ENCODE measurements around the gene NINJ2.

The NINJ2 gene

DNA sequence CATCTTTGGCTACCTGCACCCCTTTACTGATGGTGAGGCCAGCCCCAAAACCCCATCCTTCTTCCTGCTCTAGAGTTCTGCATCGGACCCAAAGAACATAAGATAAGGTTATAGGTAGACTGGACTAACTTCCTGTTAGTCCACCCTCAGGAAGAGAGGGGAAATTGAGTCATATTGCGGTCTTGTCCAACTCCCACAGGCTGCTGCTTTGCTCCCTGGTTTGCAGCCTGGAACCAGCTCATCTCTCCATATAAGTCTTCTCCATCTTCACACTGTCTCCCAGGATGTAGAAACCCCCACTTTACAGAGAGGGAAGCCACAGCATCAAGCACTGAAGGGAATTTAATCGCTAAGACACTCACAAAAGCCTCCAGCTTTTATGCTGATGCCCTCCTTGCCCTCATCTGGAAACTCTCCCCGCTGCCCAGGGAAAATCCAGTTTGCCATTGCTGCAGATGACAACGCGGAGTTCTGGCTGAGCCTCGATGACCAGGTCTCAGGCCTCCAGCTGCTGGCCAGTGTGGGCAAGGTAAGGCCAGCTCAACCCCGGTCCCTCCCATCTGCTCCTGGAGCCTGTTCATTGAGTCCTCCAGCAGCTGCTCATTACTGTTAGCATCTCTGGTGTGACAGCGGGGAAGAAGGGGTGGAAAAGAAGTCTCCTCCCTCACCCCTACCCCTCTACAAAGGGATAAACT, 118.2 kb downstream of the NINJ2 start:
- no peak for DNase-seq

- DNase-seq = no peak
Measured at GRCh38 chr12:544142-544541, 119.1 kb downstream of the NINJ2 start.

DNA sequence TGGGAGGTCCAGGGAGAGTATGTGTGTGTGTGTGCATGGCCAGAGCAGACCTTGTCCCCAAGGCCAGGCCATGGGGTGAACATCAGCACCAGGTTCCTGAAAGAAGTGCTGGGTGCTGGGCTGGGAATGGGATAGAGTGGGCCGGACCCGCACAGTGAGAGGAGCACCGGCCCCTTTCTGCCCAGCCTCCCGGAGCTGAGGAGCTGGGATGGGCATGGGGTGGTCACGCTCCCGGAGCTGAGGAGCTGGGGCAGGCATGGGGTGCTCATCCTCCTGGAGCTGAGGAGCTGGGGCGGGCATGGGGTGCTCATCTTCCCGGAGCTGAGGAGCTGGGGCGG, 120.2 kb downstream of the NINJ2 start:
- no peak for DNase-seq

- DNase-seq = no peak
Measured at GRCh38 chr12:542395-543113, 120.7 kb downstream of the NINJ2 start.

GRCh38 chr12:541676-542324, 121.4 kb downstream of the NINJ2 start:
- DNase-seq = no peak

DNA sequence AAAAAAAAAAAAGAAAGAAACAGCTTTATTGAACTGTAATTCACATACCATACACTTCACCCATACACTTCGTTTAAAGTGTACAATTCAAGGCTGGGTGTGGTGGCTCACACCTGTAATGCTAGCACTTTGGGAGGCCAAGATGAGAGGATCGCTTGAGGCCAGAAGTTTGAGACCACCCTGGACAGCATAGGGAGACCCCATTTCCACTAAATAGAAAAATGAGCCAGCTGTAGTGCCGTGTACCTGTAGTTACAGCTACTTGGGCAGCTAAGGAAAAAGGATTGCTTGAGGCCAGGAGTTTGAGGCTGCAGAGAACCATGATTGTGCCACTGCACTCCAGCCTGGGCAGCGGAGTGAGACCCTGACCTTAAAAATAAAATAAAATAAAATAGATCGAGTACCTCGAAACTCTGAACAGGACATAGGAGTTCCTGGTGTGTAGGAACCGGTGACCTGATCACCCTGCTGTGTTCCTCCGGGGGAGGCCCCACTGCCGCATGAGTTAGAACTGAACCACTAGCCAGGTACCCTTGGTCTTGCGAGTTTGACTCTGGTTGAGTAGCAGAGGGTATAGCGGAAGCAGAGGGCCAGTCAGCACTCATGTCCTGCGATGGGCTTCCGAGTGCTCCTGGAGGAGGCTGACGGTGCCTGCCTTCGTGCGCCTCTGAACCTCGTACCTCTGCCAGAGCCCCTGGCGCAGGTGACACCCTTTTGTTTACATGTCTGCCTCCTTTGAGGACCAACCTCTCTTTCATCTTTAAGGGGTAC, 123.5 kb downstream of the NINJ2 start:
- DNase-seq = no peak

- peak; percentile 54 for DNase-seq
Measured at GRCh38 chr12:538731-539539, 124.3 kb downstream of the NINJ2 start.

GRCh38 chr12:537772-538171, 125.5 kb downstream of the NINJ2 start:
- DNase-seq = no peak

GRCh38 chr12:536751-537245, 126.4 kb downstream of the NINJ2 start:
- no peak for DNase-seq

DNA sequence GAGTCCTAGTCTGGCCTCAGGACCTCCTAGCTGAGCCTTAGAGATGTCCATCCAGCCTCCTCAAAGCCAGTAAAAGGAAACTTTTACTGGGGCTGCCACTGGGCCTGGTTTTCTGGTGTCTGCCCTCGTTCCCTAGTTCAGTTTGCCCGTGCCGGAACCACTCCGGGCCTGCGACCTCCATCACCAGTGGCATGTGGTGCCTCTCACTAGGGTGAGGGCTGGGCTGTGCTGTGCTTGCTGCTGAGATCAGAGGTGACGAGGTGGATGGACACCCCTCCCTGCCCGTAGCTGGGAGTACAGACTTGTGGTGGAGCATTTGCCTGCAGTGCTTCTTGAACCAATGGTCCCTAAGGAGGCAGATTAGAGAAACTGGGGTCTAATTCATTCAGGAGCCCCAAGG, 127.8 kb downstream of the NINJ2 start:
- no peak for DNase-seq

GRCh38 chr12:534216-534615, 129.0 kb downstream of the NINJ2 start:
- DNase-seq = no peak

DNA sequence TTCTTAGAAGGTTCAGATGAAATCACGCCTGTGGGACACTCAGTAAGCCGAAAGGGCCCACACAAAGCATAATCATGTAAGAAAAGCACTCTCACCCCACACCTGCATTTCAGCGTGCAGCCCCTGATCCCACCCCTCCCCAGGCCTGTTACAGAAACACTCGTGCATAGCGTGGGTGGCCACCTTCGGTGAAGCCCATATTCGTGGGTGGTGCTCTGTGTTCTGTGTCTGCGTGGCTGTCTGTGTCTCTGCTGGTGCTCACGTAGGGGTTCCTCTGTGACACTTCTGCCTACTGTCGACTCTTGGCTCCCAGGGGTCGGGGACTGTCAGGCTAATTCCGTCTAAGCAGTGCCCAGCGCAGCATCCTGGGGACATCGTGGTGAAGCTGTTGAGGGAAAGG, 129.5 kb downstream of the NINJ2 start:
- DNase-seq = no peak

DNA sequence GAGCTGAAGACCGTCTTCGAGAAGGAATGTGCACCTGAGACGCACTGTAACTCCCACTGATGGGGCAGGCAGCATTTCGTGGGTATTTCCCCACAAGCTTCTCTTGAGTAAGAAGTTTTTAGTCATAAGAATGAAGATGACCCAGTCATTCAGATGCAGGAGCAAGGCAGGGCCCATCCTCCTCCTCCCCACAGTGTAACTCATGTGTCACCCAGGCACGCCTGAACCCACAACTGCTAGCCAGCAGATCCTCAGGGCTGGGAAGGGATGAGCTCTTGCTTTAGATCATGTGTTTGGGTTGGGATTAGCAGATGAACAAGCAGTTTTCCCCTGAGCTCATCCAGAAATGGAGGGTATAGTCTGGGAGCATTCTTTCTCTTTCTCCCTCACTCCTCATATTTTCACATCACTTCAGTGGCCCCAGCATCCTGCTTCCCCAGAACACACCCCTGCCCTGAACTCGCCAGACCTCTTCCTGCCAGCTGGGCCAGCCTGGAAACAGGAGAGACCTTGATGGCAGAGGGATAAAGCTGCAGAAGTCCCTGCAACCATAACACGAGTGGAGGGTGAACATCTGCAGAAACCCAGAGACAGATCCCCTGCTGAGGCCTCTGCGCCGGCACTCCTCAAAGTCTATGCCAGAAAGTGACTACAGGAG, 130.2 kb downstream of the NINJ2 start:
- DNase-seq = no peak

- no peak for DNase-seq
Measured at GRCh38 chr12:531951-532585, 131.2 kb downstream of the NINJ2 start.

DNA sequence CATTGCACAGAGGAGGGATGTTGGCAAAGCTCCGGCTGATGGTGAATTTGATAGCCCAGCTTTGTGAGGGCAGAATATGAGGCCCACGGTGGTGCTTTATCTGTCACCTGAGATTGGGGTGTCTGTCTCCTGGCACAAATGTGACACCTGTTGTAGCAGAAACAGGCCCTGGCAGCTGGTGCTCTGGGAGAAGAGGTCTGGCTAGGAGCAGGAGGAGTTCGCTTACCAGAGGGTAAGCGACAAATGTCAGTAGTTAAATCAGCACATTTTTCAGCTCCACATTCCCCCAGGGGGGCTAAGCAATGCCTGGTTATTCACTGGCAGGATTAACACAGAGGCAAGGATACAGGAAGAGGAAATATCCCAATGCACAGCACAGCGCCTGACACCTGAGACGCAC, 132.4 kb downstream of the NINJ2 start:
- no peak for DNase-seq

- DNase-seq = no peak
Measured at GRCh38 chr12:530308-530707, 132.9 kb downstream of the NINJ2 start.

- DNase-seq = no peak
Measured at GRCh38 chr12:527729-528128, 135.5 kb downstream of the NINJ2 start.

GRCh38 chr12:527241-527640, 136.0 kb downstream of the NINJ2 start:
- DNase-seq = no peak

GRCh38 chr12:526089-526488, 137.2 kb downstream of the NINJ2 start:
- DNase-seq = no peak

GRCh38 chr12:524167-524951, 138.9 kb downstream of the NINJ2 start:
- no peak for DNase-seq

All from activated gamma-delta T cell treated with Interleukin-2 at 50 U/mL for 16 hours (primary cell).